Fibroblast of mammary gland (primary cell): ENCODE data around the gene VCAN.

Experiments used
- DNase-seq: peaks from one replicate; pipeline ENCODE4 v3.0.0-alpha.2; 2010; ENCODE audit warnings: low read depth
- H3K4me3 ChIP-seq: 2 replicates; pipeline ENCODE4 v1.5.1; 2011; ENCODE audit warnings: low read depth, mild to moderate bottlenecking, low read length, moderate library complexity; ENCODE audit not compliant: control insufficient read depth
- TF ChIP-seq, protein P1 (sequence below): conservative IDR thresholded peaks from 2 replicates; pipeline ENCODE4 v1.5.1; 2011; ENCODE audit warnings: low read depth, low read length, inconsistent platforms; ENCODE audit not compliant: control insufficient read depth, insufficient read depth

Gene VCAN

GRCh38 chr5:83554133-83554532 lies 82.6 kb downstream of the VCAN start:
- no peak for DNase-seq
- TF ChIP-seq, protein P1, sequence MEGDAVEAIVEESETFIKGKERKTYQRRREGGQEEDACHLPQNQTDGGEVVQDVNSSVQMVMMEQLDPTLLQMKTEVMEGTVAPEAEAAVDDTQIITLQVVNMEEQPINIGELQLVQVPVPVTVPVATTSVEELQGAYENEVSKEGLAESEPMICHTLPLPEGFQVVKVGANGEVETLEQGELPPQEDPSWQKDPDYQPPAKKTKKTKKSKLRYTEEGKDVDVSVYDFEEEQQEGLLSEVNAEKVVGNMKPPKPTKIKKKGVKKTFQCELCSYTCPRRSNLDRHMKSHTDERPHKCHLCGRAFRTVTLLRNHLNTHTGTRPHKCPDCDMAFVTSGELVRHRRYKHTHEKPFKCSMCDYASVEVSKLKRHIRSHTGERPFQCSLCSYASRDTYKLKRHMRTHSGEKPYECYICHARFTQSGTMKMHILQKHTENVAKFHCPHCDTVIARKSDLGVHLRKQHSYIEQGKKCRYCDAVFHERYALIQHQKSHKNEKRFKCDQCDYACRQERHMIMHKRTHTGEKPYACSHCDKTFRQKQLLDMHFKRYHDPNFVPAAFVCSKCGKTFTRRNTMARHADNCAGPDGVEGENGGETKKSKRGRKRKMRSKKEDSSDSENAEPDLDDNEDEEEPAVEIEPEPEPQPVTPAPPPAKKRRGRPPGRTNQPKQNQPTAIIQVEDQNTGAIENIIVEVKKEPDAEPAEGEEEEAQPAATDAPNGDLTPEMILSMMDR, result no peak

DNA sequence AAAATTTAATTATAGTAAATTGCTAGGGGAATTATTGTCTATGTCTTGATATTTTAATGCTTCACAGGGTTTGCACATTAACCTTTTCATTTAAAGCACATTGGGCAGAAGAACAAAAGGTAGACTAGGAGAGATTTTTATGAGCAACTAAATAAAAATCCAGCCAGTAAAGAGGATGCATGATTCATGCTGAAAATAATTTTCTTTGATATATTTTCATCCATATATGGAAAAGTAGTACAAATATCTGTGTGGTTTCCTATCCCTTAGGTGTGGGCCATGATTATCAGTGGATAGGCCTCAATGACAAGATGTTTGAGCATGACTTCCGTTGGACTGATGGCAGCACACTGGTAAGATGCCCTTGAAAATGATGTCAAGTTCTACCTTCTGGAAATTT lies 83.1 kb downstream of the VCAN start:
- TF ChIP-seq, protein P1, result no peak
- H3K4me3 ChIP-seq, result no peak overlapping the region
- no peak for DNase-seq

More at GRCh38 chr5:83554133-83554532, 82.6 kb downstream of the VCAN start:
- no peak overlapping the region for H3K4me3 ChIP-seq

DNA sequence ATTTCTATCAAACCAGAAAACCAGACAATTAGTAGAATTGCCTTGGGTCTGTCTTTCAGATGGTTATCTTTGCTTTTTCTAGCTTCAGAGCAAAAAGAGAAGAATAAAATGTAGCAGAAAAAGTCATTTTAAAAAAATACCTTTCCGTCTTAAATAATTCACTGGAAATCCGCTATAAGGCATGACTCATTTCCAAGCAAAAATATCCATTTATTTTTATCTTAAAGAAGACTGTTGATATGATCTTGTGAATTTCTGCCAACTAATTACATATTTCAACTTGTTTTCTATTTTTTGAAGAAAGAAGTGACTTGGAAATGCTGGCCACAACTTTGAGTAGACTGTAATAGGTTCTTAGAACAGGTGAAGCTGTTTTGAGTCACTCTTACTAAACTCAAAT lies 83.7 kb downstream of the VCAN start:
- no peak for DNase-seq
- TF ChIP-seq, protein P1, result no peak
- no peak overlapping the region for H3K4me3 ChIP-seq

DNA sequence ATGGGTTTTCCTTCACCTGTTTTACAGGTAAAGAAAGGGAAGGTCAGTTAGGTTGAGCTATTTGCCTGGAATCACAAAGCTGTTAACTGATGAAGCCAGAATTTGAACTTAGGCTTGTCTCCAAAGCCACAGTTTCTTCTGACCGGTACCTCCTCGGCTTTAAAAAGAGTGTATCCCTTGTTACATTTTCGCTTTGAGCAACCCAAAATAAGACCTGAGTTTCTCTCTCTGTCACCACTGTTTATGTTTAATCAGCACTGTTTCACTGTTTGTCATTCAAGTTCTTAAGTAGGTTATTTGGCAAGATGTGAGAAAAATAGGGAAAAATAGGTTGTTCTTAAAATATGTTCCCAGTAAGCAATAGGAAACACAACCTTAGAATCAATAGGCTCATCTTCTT lies 84.6 kb downstream of the VCAN start:
- no peak for DNase-seq
- TF ChIP-seq, protein P1, result no peak
- H3K4me3 ChIP-seq, result no peak overlapping the region

GRCh38 chr5:83559118-83559785 lies 87.7 kb downstream of the VCAN start:
- DNase-seq, result no peak
- no peak overlapping the region for H3K4me3 ChIP-seq
- TF ChIP-seq, protein P1, result no peak

GRCh38 chr5:83562071-83562606 lies 90.6 kb downstream of the VCAN start:
- TF ChIP-seq, protein P1, result no peak
- DNase-seq, result no peak
- no peak overlapping the region for H3K4me3 ChIP-seq
